Measurements from ENCODE around the gene CEP152. TPM values are rescaled to one million over a fixed set of nuclear protein-coding genes. Genes with fewer than 3 reads are reported as not detected.

The CEP152 gene
- total and polyA plus RNA-seq, 2 of the 13 experiments (the other 11 are each of a cell fraction or from before 2014, with no cell fraction given): 1.3 to 14.7 TPM

DNA sequence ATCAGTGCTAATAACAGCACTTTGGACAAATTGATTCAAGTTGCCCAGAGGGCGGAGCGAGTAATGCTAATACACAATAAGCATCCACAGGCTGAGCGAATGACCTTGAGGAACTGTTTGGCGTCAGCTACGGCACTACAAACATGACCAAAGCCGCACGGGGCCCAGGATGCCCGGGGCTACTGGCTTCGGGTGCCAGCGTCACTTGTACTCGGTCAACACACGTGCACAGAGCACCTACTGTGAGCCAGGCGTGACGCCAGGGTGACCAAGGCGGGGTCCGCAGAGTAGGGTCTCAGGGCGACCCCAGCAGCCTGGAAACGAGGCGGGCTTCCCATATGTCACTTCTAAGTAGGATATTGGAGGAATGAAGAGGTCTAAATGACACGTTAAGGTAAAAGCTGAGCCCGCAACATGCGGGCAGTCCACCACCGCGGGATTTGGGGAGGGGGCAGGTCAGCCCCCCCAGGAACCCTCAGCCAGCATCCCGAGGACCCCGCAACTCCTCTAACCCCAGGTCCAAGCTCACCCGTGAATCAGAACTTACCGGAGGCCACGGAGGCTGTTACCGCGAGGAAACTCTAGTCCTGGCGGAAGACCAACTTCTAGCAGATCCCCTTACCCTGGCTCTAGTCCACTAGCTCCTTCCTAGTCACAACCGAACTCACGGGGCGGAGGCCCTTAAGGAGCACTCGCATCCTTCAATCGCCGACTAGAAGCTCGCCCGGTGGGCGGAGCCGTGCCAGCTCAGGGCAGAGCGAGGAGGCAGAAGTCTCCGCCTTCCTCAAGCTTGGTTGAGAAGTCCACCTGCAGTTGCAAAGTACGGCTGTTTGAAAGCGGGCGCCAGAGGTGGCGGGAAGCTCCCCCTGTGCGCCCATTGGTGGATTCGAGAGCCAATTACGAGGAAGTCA is at the start of gene CEP152 (continued):
- TF ChIP-seq, protein P1, sequence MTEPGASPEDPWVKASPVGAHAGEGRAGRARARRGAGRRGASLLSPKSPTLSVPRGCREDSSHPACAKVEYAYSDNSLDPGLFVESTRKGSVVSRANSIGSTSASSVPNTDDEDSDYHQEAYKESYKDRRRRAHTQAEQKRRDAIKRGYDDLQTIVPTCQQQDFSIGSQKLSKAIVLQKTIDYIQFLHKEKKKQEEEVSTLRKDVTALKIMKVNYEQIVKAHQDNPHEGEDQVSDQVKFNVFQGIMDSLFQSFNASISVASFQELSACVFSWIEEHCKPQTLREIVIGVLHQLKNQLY (CRISPR knock-in tag; IDR thresholded peaks at IDR 0.05): no peak
- TF ChIP-seq SYNCRIP (IDR thresholded peaks at IDR 0.05; ENCODE audit: insufficient read depth, low read depth, low read length) (no peak), HMG20B (CRISPR knock-in tag; conservative IDR thresholded peaks at IDR 0.05) (no peak), ZNF883 (CRISPR knock-in tag; IDR thresholded peaks at IDR 0.05; ENCODE audit: not compliant biosample characterization) (no peak), HNRNPLL (IDR thresholded peaks at IDR 0.05; ENCODE audit: low read depth, low read length, poor library complexity, severe bottlenecking) (peak; percentile 79), PHF5A (CRISPR knock-in tag; IDR thresholded peaks at IDR 0.05; ENCODE audit: low read depth, unreplicated experiment) (no peak), PLRG1 (conservative IDR thresholded peaks at IDR 0.05) (no peak), ZNF136 (CRISPR knock-in tag; IDR thresholded peaks at IDR 0.05; ENCODE audit: low read depth) (no peak), RELA (CRISPR knock-in tag; IDR thresholded peaks at IDR 0.05) (no peak), ZNF331 (CRISPR knock-in tag; IDR thresholded peaks at IDR 0.05) (peak; percentile 15; the same call in 1 of the 2 replicates), CHD4 (IDR thresholded peaks at IDR 0.05; ENCODE audit: borderline replicate concordance, low read length) (0 out of 2 replicates have a peak, but pooled peaks have one; percentile 19), SALL2 (CRISPR knock-in tag; IDR thresholded peaks at IDR 0.05) (no peak), ZNF232 (CRISPR knock-in tag; IDR thresholded peaks at IDR 0.05; ENCODE audit: borderline replicate concordance) (no peak), RARA (CRISPR knock-in tag; IDR thresholded peaks at IDR 0.05) (no peak), SOX6 (IDR thresholded peaks at IDR 0.05) (no peak), SOX6 (CRISPR knock-in tag; IDR thresholded peaks at IDR 0.05) (no peak)
- TF ChIP-seq, protein P2, sequence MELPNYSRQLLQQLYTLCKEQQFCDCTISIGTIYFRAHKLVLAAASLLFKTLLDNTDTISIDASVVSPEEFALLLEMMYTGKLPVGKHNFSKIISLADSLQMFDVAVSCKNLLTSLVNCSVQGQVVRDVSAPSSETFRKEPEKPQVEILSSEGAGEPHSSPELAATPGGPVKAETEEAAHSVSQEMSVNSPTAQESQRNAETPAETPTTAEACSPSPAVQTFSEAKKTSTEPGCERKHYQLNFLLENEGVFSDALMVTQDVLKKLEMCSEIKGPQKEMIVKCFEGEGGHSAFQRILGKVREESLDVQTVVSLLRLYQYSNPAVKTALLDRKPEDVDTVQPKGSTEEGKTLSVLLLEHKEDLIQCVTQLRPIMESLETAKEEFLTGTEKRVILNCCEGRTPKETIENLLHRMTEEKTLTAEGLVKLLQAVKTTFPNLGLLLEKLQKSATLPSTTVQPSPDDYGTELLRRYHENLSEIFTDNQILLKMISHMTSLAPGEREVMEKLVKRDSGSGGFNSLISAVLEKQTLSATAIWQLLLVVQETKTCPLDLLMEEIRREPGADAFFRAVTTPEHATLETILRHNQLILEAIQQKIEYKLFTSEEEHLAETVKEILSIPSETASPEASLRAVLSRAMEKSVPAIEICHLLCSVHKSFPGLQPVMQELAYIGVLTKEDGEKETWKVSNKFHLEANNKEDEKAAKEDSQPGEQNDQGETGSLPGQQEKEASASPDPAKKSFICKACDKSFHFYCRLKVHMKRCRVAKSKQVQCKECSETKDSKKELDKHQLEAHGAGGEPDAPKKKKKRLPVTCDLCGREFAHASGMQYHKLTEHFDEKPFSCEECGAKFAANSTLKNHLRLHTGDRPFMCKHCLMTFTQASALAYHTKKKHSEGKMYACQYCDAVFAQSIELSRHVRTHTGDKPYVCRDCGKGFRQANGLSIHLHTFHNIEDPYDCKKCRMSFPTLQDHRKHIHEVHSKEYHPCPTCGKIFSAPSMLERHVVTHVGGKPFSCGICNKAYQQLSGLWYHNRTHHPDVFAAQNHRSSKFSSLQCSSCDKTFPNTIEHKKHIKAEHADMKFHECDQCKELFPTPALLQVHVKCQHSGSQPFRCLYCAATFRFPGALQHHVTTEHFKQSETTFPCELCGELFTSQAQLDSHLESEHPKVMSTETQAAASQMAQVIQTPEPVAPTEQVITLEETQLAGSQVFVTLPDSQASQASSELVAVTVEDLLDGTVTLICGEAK (IDR thresholded peaks at IDR 0.05): no peak
- TF ChIP-seq, protein P2 (CRISPR knock-in tag; IDR thresholded peaks at IDR 0.05): 0 out of 2 replicates have a peak, but pooled peaks have one; percentile 20
- TF ChIP-seq, protein P3, sequence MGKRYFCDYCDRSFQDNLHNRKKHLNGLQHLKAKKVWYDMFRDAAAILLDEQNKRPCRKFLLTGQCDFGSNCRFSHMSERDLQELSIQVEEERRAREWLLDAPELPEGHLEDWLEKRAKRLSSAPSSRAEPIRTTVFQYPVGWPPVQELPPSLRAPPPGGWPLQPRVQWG (CRISPR knock-in tag; IDR thresholded peaks at IDR 0.05; ENCODE audit: borderline replicate concordance, low read depth): no peak
